HepG2 (cell line): Measurements from ENCODE around the gene MYRIP. TPM values are rescaled to one million over a fixed set of nuclear protein-coding genes. Genes with fewer than 3 reads are reported as not detected.
A peak's percentile ranks its signal among the peaks of the same experiment; 100 is the strongest.

Experiments used
- CAMTA2 ChIP-seq: sonication (generic); formaldehyde crosslinking; IDR thresholded peaks from 2 replicates; pipeline ENCODE4 v1.4.0; 2020; ENCODE audit warnings: mild to moderate bottlenecking, missing genetic modification reagents, borderline replicate concordance
- ELF4 ChIP-seq: sonication (generic); formaldehyde crosslinking; IDR thresholded peaks from 2 replicates; pipeline ENCODE4 v1.5.0; 2020; ENCODE audit warnings: missing genetic modification reagents, mild to moderate bottlenecking, moderate library complexity, borderline replicate concordance
- KLF15 ChIP-seq: sonication (generic); formaldehyde crosslinking; IDR thresholded peaks from 2 replicates; pipeline ENCODE4 v1.8.1; 2023; ENCODE audit warnings: borderline replicate concordance, mild to moderate bottlenecking, inconsistent platforms, missing genetic modification reagents, mixed read lengths
- MTF1 ChIP-seq: sonication (generic); formaldehyde crosslinking; IDR thresholded peaks from 2 replicates; pipeline ENCODE4 v1.5.0; 2020; ENCODE audit warnings: missing genetic modification reagents
- SMC3 ChIP-seq: IDR thresholded peaks from 2 replicates; pipeline ENCODE4 v1.6.1; 2011; ENCODE audit warnings: low read length, improper control_type of control experiment
- SP140L ChIP-seq: sonication (generic); formaldehyde crosslinking; IDR thresholded peaks from 2 replicates; pipeline ENCODE4 v1.4.0; 2020; ENCODE audit warnings: missing genetic modification reagents, borderline replicate concordance
- SRSF9 ChIP-seq: fragments of 200-400 bp; formaldehyde crosslinking; IDR thresholded peaks from 2 replicates; pipeline ENCODE4 v1.6.1; 2018; ENCODE audit warnings: borderline replicate concordance, mild to moderate bottlenecking, low read depth, low read length; ENCODE audit not compliant: insufficient read depth, poor library complexity, severe bottlenecking
- SUZ12 ChIP-seq: fragments of 150-350 bp; IDR thresholded peaks from 2 replicates; pipeline ENCODE4 v1.6.1; 2014; ENCODE audit warnings: low read depth, low read length
- ZMYM2 ChIP-seq: sonication (generic); formaldehyde crosslinking; IDR thresholded peaks from 2 replicates; pipeline ENCODE4 v1.8.0; 2022; ENCODE audit warnings: mild to moderate bottlenecking, missing genetic modification reagents
- ZNF20 ChIP-seq: sonication (generic); formaldehyde crosslinking; IDR thresholded peaks from 2 replicates; pipeline ENCODE4 v1.4.0; 2020; ENCODE audit warnings: mild to moderate bottlenecking, moderate library complexity, missing genetic modification reagents
- ZNF652 ChIP-seq: IDR thresholded peaks from 2 replicates; pipeline ENCODE4 v1.6.1; 2016; ENCODE audit warnings: low read depth, borderline replicate concordance
- polyA plus RNA-seq, 8 experiments: library from polyadenylated mRNA; depleted of rRNA in 3 of 8; stranded (reverse) in 7 of 8; unstranded in 1 of 8; fragments of >200 nt; fragmentation: Illumina TruSeq in 4 of 8; extraction: Trizol in 4 of 8; gene quantifications; 2 replicates each; pipeline versions ENCODE4 v1.2.1 to v1.2.3, GENCODE V29; 2011 to 2016; ENCODE audit warnings: low read depth in 4 of 8, missing spikeins in 1 of 8, mixed read lengths in 1 of 8; ENCODE audit not compliant: insufficient read depth in 1 of 8
- total RNA-seq, 5 experiments: library from RNA; depleted of rRNA; stranded (reverse); fragments of >200 nt; fragmentation: Illumina TruSeq; extraction: Trizol; gene quantifications; 2 replicates each; pipeline ENCODE4 v1.2.3, GENCODE V29; 2016; ENCODE audit warnings: low read depth in 1 of 5
- TF ChIP-seq, protein P1 (sequence below): sonication (generic); formaldehyde crosslinking; IDR thresholded peaks from 2 replicates; pipeline ENCODE4 v1.4.0; 2020; ENCODE audit warnings: missing genetic modification reagents, mild to moderate bottlenecking, borderline replicate concordance
- TF ChIP-seq, protein P2 (sequence below): sonication (generic); formaldehyde crosslinking; IDR thresholded peaks from 2 replicates; pipeline ENCODE4 v1.4.0; 2020; ENCODE audit warnings: missing genetic modification reagents
- TF ChIP-seq, protein P3 (sequence below): sonication (generic); formaldehyde crosslinking; IDR thresholded peaks from 2 replicates; pipeline ENCODE4 v1.5.0; 2020; ENCODE audit warnings: missing genetic modification reagents
- TF ChIP-seq, protein P4 (sequence below): sonication (generic); formaldehyde crosslinking; IDR thresholded peaks from 2 replicates; pipeline ENCODE4 v1.4.0; 2020; ENCODE audit warnings: missing genetic modification reagents, borderline replicate concordance
- TF ChIP-seq, protein P5 (sequence below): sonication (generic); formaldehyde crosslinking; IDR thresholded peaks from 2 replicates; pipeline ENCODE4 v1.5.0; 2020; ENCODE audit warnings: mild to moderate bottlenecking, missing genetic modification reagents, moderate library complexity

The MYRIP gene
- total and polyA plus RNA-seq, 2 of the 13 experiments (the other 11 are each of a cell fraction or from before 2014, with no cell fraction given) = 0.64 to 0.84 TPM

DNA sequence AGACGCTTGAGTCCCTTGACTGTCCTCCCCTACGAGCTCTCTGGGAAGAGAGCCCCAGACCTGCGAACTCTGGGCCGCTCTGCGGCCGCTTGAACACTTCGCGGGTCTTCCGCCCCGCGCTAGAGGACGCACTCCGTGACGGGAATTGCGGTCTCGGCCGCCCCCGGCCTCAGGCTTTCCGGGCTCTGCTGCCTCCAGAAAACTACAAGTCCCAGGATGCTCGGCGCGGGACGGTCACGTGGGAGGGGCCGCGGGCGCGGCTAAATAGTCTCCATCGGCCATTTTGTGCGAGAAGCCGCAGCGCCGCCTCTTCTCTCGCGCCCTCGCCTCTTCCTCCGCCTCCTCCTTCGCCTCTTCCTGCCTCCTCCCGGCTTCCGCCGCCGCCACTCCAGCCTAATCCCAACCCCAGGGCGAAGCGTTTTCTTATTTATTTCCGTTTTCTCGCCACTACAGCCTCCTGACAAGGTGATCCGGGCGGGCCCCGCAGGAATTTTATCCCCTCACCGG, 500.1 kb downstream of the MYRIP start, which contains the start of gene EIF1B (continued):
- TF ChIP-seq MTF1 (CRISPR knock-in tag) = no peak; the same call in 1 of the 2 replicates
- no peak for TF ChIP-seq SP140L (CRISPR knock-in tag)
- TF ChIP-seq, protein P1, sequence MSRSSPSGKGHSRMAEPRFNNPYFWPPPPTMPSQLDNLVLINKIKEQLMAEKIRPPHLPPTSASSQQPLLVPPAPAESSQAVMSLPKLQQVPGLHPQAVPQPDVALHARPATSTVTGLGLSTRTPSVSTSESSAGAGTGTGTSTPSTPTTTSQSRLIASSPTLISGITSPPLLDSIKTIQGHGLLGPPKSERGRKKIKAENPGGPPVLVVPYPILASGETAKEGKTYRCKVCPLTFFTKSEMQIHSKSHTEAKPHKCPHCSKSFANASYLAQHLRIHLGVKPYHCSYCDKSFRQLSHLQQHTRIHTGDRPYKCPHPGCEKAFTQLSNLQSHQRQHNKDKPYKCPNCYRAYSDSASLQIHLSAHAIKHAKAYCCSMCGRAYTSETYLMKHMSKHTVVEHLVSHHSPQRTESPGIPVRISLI (CRISPR knock-in tag) = no peak
- TF ChIP-seq SRSF9 = no peak
- peak; percentile 83 for TF ChIP-seq SUZ12
- peak; percentile 68; the same call in 1 of the 2 replicates for TF ChIP-seq ZNF20 (CRISPR knock-in tag)
- TF ChIP-seq CAMTA2 (CRISPR knock-in tag) = peak; percentile 28; the same call in 1 of the 2 replicates
- TF ChIP-seq, protein P2, sequence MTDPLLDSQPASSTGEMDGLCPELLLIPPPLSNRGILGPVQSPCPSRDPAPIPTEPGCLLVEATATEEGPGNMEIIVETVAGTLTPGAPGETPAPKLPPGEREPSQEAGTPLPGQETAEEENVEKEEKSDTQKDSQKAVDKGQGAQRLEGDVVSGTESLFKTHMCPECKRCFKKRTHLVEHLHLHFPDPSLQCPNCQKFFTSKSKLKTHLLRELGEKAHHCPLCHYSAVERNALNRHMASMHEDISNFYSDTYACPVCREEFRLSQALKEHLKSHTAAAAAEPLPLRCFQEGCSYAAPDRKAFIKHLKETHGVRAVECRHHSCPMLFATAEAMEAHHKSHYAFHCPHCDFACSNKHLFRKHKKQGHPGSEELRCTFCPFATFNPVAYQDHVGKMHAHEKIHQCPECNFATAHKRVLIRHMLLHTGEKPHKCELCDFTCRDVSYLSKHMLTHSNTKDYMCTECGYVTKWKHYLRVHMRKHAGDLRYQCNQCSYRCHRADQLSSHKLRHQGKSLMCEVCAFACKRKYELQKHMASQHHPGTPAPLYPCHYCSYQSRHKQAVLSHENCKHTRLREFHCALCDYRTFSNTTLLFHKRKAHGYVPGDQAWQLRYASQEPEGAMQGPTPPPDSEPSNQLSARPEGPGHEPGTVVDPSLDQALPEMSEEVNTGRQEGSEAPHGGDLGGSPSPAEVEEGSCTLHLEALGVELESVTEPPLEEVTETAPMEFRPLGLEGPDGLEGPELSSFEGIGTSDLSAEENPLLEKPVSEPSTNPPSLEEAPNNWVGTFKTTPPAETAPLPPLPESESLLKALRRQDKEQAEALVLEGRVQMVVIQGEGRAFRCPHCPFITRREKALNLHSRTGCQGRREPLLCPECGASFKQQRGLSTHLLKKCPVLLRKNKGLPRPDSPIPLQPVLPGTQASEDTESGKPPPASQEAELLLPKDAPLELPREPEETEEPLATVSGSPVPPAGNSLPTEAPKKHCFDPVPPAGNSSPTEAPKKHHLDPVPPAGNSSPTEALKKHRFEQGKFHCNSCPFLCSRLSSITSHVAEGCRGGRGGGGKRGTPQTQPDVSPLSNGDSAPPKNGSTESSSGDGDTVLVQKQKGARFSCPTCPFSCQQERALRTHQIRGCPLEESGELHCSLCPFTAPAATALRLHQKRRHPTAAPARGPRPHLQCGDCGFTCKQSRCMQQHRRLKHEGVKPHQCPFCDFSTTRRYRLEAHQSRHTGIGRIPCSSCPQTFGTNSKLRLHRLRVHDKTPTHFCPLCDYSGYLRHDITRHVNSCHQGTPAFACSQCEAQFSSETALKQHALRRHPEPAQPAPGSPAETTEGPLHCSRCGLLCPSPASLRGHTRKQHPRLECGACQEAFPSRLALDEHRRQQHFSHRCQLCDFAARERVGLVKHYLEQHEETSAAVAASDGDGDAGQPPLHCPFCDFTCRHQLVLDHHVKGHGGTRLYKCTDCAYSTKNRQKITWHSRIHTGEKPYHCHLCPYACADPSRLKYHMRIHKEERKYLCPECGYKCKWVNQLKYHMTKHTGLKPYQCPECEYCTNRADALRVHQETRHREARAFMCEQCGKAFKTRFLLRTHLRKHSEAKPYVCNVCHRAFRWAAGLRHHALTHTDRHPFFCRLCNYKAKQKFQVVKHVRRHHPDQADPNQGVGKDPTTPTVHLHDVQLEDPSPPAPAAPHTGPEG = 0 out of 2 replicates have a peak, but pooled peaks have one; percentile 7
- no peak; the same call in 1 of the 2 replicates for TF ChIP-seq SMC3
- peak; percentile 72 for TF ChIP-seq ELF4 (CRISPR knock-in tag)
- no peak; the same call in 1 of the 2 replicates for TF ChIP-seq KLF15
- TF ChIP-seq, protein P3, sequence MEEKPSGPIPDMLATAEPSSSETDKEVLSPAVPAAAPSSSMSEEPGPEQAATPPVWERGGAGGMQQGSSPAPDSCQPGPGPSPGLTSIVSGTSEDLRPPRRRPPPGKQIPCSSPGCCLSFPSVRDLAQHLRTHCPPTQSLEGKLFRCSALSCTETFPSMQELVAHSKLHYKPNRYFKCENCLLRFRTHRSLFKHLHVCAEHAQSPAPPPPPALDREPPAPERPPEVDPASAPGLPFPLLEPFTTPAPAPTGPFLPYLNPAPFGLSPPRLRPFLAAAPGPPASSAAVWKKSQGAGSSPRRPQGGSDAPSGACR (CRISPR knock-in tag) = no peak
- TF ChIP-seq ZMYM2 (CRISPR knock-in tag) = no peak
- no peak for TF ChIP-seq ZNF652 (CRISPR knock-in tag)
- TF ChIP-seq, protein P4, sequence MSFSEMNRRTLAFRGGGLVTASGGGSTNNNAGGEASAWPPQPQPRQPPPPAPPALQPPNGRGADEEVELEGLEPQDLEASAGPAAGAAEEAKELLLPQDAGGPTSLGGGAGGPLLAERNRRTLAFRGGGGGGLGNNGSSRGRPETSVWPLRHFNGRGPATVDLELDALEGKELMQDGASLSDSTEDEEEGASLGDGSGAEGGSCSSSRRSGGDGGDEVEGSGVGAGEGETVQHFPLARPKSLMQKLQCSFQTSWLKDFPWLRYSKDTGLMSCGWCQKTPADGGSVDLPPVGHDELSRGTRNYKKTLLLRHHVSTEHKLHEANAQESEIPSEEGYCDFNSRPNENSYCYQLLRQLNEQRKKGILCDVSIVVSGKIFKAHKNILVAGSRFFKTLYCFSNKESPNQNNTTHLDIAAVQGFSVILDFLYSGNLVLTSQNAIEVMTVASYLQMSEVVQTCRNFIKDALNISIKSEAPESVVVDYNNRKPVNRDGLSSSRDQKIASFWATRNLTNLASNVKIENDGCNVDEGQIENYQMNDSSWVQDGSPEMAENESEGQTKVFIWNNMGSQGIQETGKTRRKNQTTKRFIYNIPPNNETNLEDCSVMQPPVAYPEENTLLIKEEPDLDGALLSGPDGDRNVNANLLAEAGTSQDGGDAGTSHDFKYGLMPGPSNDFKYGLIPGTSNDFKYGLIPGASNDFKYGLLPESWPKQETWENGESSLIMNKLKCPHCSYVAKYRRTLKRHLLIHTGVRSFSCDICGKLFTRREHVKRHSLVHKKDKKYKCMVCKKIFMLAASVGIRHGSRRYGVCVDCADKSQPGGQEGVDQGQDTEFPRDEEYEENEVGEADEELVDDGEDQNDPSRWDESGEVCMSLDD (CRISPR knock-in tag) = no peak; the same call in 1 of the 2 replicates
- TF ChIP-seq, protein P5, sequence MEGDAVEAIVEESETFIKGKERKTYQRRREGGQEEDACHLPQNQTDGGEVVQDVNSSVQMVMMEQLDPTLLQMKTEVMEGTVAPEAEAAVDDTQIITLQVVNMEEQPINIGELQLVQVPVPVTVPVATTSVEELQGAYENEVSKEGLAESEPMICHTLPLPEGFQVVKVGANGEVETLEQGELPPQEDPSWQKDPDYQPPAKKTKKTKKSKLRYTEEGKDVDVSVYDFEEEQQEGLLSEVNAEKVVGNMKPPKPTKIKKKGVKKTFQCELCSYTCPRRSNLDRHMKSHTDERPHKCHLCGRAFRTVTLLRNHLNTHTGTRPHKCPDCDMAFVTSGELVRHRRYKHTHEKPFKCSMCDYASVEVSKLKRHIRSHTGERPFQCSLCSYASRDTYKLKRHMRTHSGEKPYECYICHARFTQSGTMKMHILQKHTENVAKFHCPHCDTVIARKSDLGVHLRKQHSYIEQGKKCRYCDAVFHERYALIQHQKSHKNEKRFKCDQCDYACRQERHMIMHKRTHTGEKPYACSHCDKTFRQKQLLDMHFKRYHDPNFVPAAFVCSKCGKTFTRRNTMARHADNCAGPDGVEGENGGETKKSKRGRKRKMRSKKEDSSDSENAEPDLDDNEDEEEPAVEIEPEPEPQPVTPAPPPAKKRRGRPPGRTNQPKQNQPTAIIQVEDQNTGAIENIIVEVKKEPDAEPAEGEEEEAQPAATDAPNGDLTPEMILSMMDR (CRISPR knock-in tag) = peak; percentile 95
